Lower leg skin (tissue), 4 donors: ENCODE data around the gene FAM118A. TPM values are rescaled to one million over a fixed set of nuclear protein-coding genes. Genes with fewer than 3 reads are reported as not detected.

ENCODE experiments used
- DNase-seq, 2 donors: peaks; one replicate each; pipeline ENCODE4 v3.0.0-alpha.2; 2019; ENCODE audit warnings: low spot score in 2 of 2
- H3K4me3 ChIP-seq: fragments of 200-600 bp; sonication (generic); 2 replicates; pipeline ENCODE4 v1.5.1; 2017; ENCODE audit warnings: mild to moderate bottlenecking, low read depth; ENCODE audit not compliant: poor library complexity, severe bottlenecking
- CTCF ChIP-seq, 3 donors: fragments of 450-650 bp; IDR thresholded peaks; one replicate each; pipeline ENCODE4 v1.5.1; 2016; ENCODE audit warnings: antibody characterized with exemption in 3 of 3, mild to moderate bottlenecking in 3 of 3, moderate library complexity in 2 of 3
- POLR2A ChIP-seq, 2 donors: fragments of 450-650 bp; IDR thresholded peaks; one replicate each; pipeline ENCODE4 v1.6.1; 2016 to 2017; ENCODE audit warnings: antibody characterized with exemption in 2 of 2, mild to moderate bottlenecking in 1 of 2, moderate library complexity in 1 of 2
- WGBS, 2 donors: methylation state at CpG; one replicate each; pipeline ENCODE4 v1.1.5; 2018; 5-methylcytosine and 5-hydroxymethylcytosine counted together
- intact Hi-C: fragments of 100-400 bp; cut with DNase I; formaldehyde crosslinking; loops from one replicate; pipeline ENCODE4 v1.15.0; 2023; ENCODE audit warnings: low total_unique reads
- total RNA-seq, 4 donors: library from RNA; depleted of rRNA; stranded (reverse); fragments of >200 nt; gene quantifications; one replicate each; pipeline ENCODE4 v1.1.0, GENCODE V29; 2016

FAM118A gene
- total RNA-seq, 4 donors from 2014 or later = 11.9 to 40.7 (median 25.0) TPM

DNA sequence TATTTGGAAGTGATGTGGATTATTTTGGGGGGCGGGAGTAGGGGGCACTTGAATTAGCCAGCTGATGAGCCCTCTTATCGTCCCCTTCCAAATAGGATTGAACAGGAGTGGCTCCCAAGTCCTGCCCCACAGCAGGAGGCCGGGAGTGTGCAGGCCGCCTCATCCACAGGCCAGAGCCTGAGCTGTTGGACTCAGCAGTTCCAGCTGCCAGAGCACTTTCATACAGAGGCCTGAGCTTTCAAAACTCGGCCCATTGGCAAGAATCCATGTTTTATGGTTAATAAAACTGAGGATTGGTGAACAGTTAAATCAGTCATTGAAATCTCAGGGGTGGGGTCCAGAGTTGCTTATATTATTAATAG, 9.6 kb downstream of the FAM118A start:
- H3K4me3 ChIP-seq = no peak overlapping the region
- 49 to 64% methylated on average over 5 of the region's 5 CpGs for WGBS, 2 donors
- no peak for DNase-seq
- TF ChIP-seq CTCF (IDR thresholded peaks at IDR 0.05) = no peak
- TF ChIP-seq POLR2A (IDR thresholded peaks at IDR 0.05) = no peak
- intact Hi-C loops = no loop called here

- no peak overlapping the region for H3K4me3 ChIP-seq
- DNase-seq = no peak
- TF ChIP-seq POLR2A (IDR thresholded peaks at IDR 0.05) = no peak
- no peak for TF ChIP-seq CTCF (IDR thresholded peaks at IDR 0.05)
- intact Hi-C loops = no loop called here
- WGBS, 2 donors = 74 to 78% methylated on average over 9 of the region's 9 CpGs
Measured at GRCh38 chr22:45320357-45320976, 10.7 kb downstream of the FAM118A start.

DNA sequence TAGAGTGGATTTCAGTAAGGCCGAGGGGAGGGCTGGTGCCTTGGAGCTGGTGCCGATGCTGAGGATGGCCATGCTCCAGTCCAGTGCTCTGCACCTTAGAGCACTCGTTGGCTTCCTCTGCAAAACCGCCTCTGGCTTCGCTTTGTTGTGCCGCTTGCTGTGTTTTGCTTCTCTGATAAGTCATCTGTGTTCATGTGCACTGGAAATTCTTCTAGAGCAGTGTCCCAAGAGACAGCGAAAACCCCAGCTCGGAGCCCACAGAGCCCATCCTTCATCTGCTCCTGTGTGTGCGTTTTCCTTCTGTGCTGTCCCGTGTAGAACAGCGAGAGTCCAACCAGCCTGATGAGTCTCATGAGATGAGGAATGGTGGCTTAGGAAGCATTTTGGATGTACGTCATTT, 12.1 kb downstream of the FAM118A start:
- no peak for DNase-seq
- WGBS, 2 donors = 87 to 94% methylated on average over 12 of the region's 12 CpGs
- intact Hi-C loops = no loop called here
- TF ChIP-seq POLR2A (IDR thresholded peaks at IDR 0.05) = no peak
- no peak for TF ChIP-seq CTCF (IDR thresholded peaks at IDR 0.05)
- no peak overlapping the region for H3K4me3 ChIP-seq

- H3K4me3 ChIP-seq = no peak overlapping the region
- TF ChIP-seq POLR2A (IDR thresholded peaks at IDR 0.05) = no peak
- no peak for TF ChIP-seq CTCF (IDR thresholded peaks at IDR 0.05)
- WGBS, 2 donors = 95 to 96% methylated on average over 24 of the region's 24 CpGs
- no peak for DNase-seq
- intact Hi-C loops = no loop called here
Measured at GRCh38 chr22:45322873-45323525, 13.3 kb downstream of the FAM118A start.

DNA sequence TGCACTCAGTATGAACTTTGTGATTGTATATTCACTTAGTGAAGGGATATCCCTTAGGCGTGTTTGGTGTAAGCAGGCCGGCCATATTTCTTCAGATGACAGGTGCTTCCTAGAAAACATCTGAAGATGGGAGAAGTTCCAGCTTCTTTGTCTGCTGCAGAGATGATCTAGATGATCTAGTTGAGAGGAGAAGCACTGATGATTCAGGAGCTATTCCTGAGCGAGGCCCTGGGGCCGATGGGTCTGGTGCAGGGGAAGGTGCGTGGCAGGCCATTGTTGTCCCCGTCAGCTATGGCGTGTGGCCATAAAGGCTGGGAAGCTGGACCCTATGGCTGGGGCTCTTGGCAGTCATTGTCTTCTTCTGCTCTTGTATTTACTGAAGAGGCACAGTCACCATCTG, 14.0 kb downstream of the FAM118A start:
- 69 to 78% methylated on average over 7 of the region's 7 CpGs for WGBS, 2 donors

More for the DNA sequence above, 14.0 kb downstream of the FAM118A start:
- intact Hi-C loops = no loop called here
- DNase-seq = no peak
- no peak for TF ChIP-seq CTCF (IDR thresholded peaks at IDR 0.05)
- TF ChIP-seq POLR2A (IDR thresholded peaks at IDR 0.05) = no peak
- no peak overlapping the region for H3K4me3 ChIP-seq
